Measurements from ENCODE around the gene KRTAP10-10. TPM values are rescaled to one million over a fixed set of nuclear protein-coding genes. Genes with fewer than 3 reads are reported as not detected.

Gene KRTAP10-10
- polyA plus RNA-seq, 1 donor from 2014 or later = not detected

- H3K9me3 Mint-ChIP-seq = peaks cover 10 to 25% (median 10%) of the 10 kb centered on the region in 3 donors
- H3K36me3 Mint-ChIP-seq = peaks cover 5% of the 10 kb centered on the region
- peaks cover 17% of the 10 kb centered on the region for H3K27me3 Mint-ChIP-seq
- H3K4me3 Mint-ChIP-seq = no peak overlapping the region
- no peak overlapping the region for H3K27ac Mint-ChIP-seq
- no peaks in the 10 kb centered on the region for H3K4me1 Mint-ChIP-seq
Measured at GRCh38 chr21:44647222-44647552, 10.0 kb downstream of the KRTAP10-10 start.

DNA sequence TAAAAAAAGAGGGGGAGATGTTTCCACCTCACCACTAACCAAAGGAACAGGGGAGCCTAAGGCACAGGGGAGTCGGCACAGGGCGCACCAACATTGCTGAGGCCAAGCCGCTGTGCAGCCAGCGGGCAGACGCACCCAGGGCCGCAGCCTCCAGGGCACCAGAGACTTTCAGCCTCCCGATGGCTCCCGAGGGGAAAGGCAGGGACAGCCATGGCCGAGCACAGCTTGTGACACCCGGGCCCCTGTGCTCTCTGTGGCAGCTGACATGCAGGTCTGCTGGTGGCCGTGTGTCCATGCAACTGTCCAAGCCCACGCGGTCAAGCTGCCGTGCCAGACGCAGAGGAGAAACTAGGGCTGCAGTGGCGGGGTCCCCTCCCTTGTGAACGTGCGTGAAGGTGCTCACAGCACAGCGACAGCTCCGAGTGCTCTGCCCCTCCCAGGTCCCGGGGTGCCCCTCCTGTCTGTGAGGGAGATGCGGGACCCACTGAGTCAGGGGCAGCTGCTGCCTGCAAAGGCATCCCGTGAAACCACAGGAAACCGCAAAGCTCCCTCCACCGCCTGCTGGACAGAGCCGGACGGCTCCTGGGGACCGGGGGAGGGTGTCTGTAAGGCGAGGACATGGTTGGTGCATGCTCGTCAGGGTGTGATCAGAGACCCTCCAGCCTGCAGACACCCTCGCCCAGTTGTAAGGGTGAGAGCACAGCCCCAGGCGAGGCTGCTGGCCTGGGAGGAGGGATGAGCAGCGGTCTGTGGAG, 11.6 kb downstream of the KRTAP10-10 start:
- Mint-ChIP-seq H3K36me3 (peaks cover 5% of the 10 kb centered on the region), H3K4me1 (no peaks in the 10 kb centered on the region), H3K27me3 (peaks cover 17% of the 10 kb centered on the region), H3K4me3 (no peak overlapping the region), H3K9me3 (peaks cover 7 to 14% (median 7%) of the 10 kb centered on the region in 3 donors), H3K27ac (no peak overlapping the region)

GRCh38 chr21:44649521-44650100, 12.5 kb downstream of the KRTAP10-10 start:
- Mint-ChIP-seq H3K4me1 (no peaks in the 10 kb centered on the region), H3K27me3 (peaks cover 18% of the 10 kb centered on the region), H3K27ac (no peak overlapping the region), H3K4me3 (no peak overlapping the region), H3K9me3 (peaks cover 4 to 8% (median 6%) of the 10 kb centered on the region in 3 donors), H3K36me3 (peaks cover 3% of the 10 kb centered on the region)

DNA sequence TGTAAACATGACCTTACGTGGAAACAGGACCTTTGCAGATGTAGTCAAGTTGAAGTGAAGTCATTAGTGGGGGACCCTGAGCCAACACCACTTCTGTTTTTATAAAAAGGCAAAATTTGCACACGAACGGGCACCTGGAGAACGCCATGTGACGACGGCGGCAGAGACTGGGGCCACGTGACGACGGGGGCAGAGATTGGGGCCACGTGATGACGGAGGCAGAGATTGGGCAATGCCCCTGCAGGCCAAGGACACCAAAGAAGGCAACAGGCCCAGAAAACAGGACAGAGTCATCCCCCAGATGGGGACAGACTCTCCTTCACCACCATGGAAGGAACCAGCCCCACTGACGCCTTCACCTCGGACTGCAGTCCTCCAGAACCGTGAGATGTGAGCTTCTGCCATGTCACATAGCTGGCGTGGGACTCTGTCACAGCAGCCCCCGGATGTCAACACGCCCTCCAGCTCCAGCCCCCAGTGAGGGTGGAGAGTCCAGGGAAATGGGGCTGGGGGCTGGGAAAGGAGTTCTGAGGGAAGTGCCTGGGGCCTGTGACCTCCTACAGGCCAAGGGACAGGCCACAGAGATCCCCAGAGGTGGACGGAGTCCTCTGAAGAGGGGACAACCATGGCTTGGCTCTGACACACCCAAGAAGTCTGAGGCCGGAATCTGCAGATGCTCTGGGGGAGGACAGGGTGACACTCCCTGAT, 13.3 kb downstream of the KRTAP10-10 start:
- H3K27ac Mint-ChIP-seq = peak overlapping the region in 1 of 3 donors; percentile 71
- no peaks in the 10 kb centered on the region for H3K36me3 Mint-ChIP-seq

GRCh38 chr21:44650973-44651675, 14.0 kb downstream of the KRTAP10-10 start:
- Mint-ChIP-seq H3K4me3 (no peak overlapping the region), H3K27ac (peak overlapping the region in 1 of 3 donors; percentile 5), H3K36me3 (peaks cover under 1% of the 10 kb centered on the region)

More for the DNA sequence above, 13.3 kb downstream of the KRTAP10-10 start:
- Mint-ChIP-seq H3K4me1 (no peaks in the 10 kb centered on the region), H3K27me3 (peaks cover 19% of the 10 kb centered on the region), H3K4me3 (no peak overlapping the region), H3K9me3 (peaks cover 0 to 3% (median 0%) of the 10 kb centered on the region in 3 donors)

DNA sequence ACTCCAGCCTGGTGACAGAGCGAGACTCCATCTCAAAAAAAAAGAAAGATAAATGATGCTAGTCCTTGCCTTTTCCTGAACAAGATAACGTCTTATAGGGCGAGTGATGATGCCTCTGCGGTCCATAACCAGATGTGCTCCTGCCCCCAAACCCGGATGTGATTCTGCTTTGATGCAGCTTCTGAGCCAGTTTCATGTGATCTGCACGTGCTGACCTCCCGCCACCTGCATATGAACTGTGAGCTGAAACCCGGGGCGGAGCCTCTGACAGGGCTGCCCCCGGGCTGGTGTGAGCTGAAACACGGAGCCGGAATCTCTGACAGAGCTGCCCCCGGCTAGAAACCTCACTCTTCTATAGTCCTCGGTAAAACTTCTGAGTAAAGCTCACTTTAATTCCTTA, 16.0 kb downstream of the KRTAP10-10 start:
- Mint-ChIP-seq H3K27ac (no peak overlapping the region), H3K9me3 (peaks cover 3 to 22% (median 17%) of the 10 kb centered on the region in 3 donors), H3K4me3 (peak overlapping the region in 1 of 4 donors; percentile 47), H3K36me3 (peaks cover 5% of the 10 kb centered on the region), H3K27me3 (peaks cover 27% of the 10 kb centered on the region), H3K4me1 (peaks cover 7 to 8% (median 8%) of the 10 kb centered on the region in 3 donors)

More at GRCh38 chr21:44650973-44651675, 14.0 kb downstream of the KRTAP10-10 start:
- peaks cover 21% of the 10 kb centered on the region for H3K27me3 Mint-ChIP-seq
- no peaks in the 10 kb centered on the region for H3K4me1 Mint-ChIP-seq
- H3K9me3 Mint-ChIP-seq = peaks cover 0 to 9% (median 1%) of the 10 kb centered on the region in 3 donors

DNA sequence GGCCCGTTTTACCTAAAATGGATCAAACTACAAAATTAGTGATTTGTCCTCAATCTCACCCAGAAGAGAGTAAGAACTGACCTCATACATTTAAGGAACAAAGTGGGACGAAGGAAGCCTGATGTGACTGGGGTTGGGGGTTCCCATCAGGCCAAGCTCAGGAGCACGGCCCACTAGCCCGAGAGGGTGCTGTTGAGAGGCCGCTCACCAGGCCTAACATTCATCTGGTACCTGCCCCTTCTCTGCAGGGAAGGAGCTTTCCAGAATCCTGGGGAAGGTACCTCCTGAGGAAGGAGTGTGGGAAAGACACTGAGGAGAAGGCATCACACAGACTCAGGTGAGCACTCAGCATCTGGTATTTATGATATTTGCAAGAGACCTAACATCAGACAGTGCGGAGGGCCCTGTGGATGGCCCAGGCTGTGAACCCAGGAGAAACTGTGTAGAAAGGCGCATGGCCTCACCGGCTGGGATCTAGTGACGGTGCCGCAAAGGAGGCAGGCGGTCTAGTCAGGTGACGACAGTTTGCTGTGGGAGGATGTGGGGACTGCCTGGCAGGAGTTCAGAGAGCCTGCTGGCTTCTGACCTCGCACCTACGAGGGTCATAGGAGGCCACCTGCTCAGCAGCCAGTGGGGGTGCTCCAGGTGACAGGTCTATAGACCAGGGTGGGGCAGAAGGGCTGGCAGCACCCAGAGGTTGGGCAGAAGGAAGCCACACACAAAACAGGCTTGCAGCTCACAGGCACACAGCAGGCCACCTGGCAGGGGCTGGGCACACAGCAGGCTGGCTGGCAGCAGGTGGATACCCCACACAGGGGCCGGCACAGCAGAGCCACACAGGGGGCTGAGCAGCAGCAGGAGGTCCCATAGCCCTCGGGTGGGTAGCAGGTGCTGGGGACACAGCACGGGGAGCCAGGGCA, 16.8 kb downstream of the KRTAP10-10 start:
- no peak overlapping the region for H3K27ac Mint-ChIP-seq
- H3K4me1 Mint-ChIP-seq = peaks cover 8 to 12% (median 10%) of the 10 kb centered on the region in 3 donors
- H3K9me3 Mint-ChIP-seq = peaks cover 3 to 22% (median 17%) of the 10 kb centered on the region in 3 donors
- H3K27me3 Mint-ChIP-seq = peaks cover 31% of the 10 kb centered on the region
- peaks cover 5% of the 10 kb centered on the region for H3K36me3 Mint-ChIP-seq
- H3K4me3 Mint-ChIP-seq = no peak overlapping the region

- Mint-ChIP-seq H3K27ac (no peak within 1 kb of the TSS), H3K9me3 (peaks cover 3 to 22% (median 17%) of the 10 kb centered on the region in 3 donors), H3K4me3 (peak within 1 kb of the TSS in 1 of 4 donors; percentile 22), H3K4me1 (peaks cover 8 to 12% (median 10%) of the 10 kb centered on the region in 3 donors), H3K36me3 (peaks cover 5% of the 10 kb centered on the region), H3K27me3 (peaks cover 33% of the 10 kb centered on the region)
Measured at GRCh38 chr21:44654576-44655175, 17.5 kb downstream of the KRTAP10-10 start, which contains the start of gene KRTAP12-4. Gene KRTAP12-4 (minus strand): TSS chr21:44654659. CDS start chr21:44654614, 45 bp downstream.

DNA sequence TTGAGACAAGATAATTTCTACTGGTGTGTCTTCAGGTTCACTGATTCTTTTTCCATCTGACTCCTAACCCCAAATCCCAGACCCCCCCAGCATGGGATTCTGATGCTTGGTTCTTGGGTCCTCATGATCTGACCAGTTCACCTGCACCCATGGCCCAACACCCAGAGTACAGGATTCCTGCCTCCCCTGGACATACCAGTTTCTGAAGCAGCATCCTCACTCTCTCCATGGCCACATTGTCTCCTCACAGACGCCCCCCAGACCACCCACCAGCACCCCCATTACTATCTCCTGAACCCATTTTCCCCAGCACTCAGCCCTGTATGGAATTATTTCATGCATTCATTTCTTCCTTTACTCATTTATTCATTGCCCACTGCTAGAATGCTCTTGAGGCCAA, 19.7 kb downstream of the KRTAP10-10 start:
- peak overlapping the region in 2 of 3 donors; percentile 61 to 72 for H3K27ac Mint-ChIP-seq
- peaks cover 20% of the 10 kb centered on the region for H3K27me3 Mint-ChIP-seq
- peak overlapping the region in 2 of 4 donors; percentile 3 to 86 for H3K4me3 Mint-ChIP-seq
- H3K4me1 Mint-ChIP-seq = peaks cover 8 to 12% (median 10%) of the 10 kb centered on the region in 3 donors
- H3K9me3 Mint-ChIP-seq = peaks cover 4 to 24% (median 17%) of the 10 kb centered on the region in 3 donors
- peaks cover 5% of the 10 kb centered on the region for H3K36me3 Mint-ChIP-seq

- H3K4me3 Mint-ChIP-seq = peak within 1 kb of the TSS; percentile 25 to 86 (median 60)
- H3K4me1 Mint-ChIP-seq = peaks cover 8 to 12% (median 10%) of the 10 kb centered on the region in 3 donors
- H3K9me3 Mint-ChIP-seq = peaks cover 7 to 24% (median 17%) of the 10 kb centered on the region in 3 donors
- H3K27me3 Mint-ChIP-seq = peaks cover 20% of the 10 kb centered on the region
- H3K36me3 Mint-ChIP-seq = peaks cover 5% of the 10 kb centered on the region
- H3K27ac Mint-ChIP-seq = peak within 1 kb of the TSS; percentile 61 to 91 (median 72)
Measured at GRCh38 chr21:44657635-44658540, 20.7 kb downstream of the KRTAP10-10 start, which contains the start of gene KRTAP12-3. Gene KRTAP12-3 (plus strand): TSS chr21:44657932. CDS start chr21:44657980, 48 bp downstream.

DNA sequence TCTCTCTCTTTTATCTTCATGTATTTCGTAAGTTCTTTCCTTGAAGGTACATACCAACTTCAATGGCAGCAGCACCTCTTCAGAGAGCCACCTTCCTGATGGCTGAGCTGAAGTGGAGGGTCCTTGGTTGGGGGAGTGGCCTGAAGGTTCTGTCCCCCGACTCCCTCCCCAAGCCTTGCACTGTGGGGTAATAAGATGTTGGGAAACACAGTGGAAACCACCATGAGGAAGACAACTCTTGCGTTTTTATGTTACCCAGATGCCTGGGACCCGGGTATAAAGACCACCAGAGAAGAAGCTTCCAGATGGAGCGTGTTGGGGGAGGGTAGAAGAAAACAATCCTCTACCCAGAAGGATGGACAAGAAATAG, 21.4 kb downstream of the KRTAP10-10 start:
- Mint-ChIP-seq H3K27me3 (peaks cover 20% of the 10 kb centered on the region), H3K9me3 (peaks cover 7 to 25% (median 17%) of the 10 kb centered on the region in 3 donors), H3K27ac (peak overlapping the region in 1 of 3 donors; percentile 43), H3K4me3 (peak overlapping the region in 1 of 4 donors; percentile 27), H3K4me1 (peaks cover 8 to 12% (median 10%) of the 10 kb centered on the region in 3 donors), H3K36me3 (peaks cover 5% of the 10 kb centered on the region)

DNA sequence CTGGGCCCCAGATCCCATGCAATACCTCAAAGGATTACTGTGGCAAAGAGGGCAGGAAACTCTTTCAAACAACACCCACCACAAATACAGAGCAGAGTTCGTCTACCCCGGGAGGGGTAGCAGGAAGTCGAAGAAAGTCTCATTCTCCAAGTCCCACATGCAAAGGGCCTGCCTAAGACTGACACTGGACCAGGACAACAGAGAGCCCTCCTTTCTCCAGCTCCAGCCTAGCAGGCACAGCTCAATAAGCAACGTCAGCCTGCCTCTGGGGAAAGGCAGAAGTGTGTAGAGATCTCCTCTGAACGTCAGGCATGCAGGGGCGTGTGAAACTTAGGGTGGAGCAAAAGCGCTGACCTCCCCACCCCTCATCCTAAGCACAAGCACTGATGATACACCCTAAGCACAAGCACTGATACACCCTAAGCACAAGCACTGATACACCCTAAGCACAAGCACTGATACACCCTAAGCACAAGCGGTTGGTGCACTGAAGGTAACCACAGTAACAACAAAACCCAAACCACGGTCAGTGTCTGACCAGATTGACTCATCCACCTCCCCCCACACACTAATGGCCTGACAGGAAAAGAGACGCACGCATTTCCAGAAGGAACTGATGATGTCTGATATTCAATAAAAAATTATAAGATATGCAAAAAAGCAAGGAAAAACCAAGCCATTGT, 21.9 kb downstream of the KRTAP10-10 start:
- Mint-ChIP-seq H3K4me1 (peaks cover 8 to 12% (median 10%) of the 10 kb centered on the region in 3 donors), H3K27me3 (peaks cover 20% of the 10 kb centered on the region), H3K9me3 (peaks cover 8 to 23% (median 20%) of the 10 kb centered on the region in 3 donors), H3K36me3 (peaks cover 5% of the 10 kb centered on the region), H3K4me3 (peak overlapping the region in 1 of 4 donors; percentile 27), H3K27ac (peak overlapping the region in 1 of 3 donors; percentile 43)

All from IgD-negative memory B cell (primary cell).